OCI-LY3 (cell line): ENCODE results near the gene WFDC9.

Experiments
- CTCF ChIP-seq: fragments of 200-600, 300-600 bp; sonication (generic); IDR thresholded peaks from 2 replicates; pipeline ENCODE4 v1.5.1; 2014; ENCODE audit warnings: antibody characterized with exemption, low read length, low read depth
- EZH2phosphoT487 ChIP-seq: fragments of 200-600 bp; shearing (Covaris generic); IDR thresholded peaks from 2 replicates; pipeline ENCODE4 v1.6.1; 2018; ENCODE audit warnings: antibody characterized with exemption, mixed run types, low read depth

GRCh38 chr20:45626540-45626939, 4.5 kb downstream of the WFDC9 start:
- TF ChIP-seq CTCF (no peak), EZH2phosphoT487 (no peak)
